Activated CD4-positive, CD25-positive, alpha-beta regulatory T cell (primary cell): ENCODE measurements around the gene THADA.
"Not testable (repeated sequence)": the region's sequence is repeated elsewhere in the genome, so short reads cannot be mapped to it uniquely, and the experiment has no call there.

Experiments
- DNase-seq, 4 experiments: peaks; one replicate each; lab custom pipeline; 2025; lab: John Stamatoyannopoulos, UW

THADA gene

DNA sequence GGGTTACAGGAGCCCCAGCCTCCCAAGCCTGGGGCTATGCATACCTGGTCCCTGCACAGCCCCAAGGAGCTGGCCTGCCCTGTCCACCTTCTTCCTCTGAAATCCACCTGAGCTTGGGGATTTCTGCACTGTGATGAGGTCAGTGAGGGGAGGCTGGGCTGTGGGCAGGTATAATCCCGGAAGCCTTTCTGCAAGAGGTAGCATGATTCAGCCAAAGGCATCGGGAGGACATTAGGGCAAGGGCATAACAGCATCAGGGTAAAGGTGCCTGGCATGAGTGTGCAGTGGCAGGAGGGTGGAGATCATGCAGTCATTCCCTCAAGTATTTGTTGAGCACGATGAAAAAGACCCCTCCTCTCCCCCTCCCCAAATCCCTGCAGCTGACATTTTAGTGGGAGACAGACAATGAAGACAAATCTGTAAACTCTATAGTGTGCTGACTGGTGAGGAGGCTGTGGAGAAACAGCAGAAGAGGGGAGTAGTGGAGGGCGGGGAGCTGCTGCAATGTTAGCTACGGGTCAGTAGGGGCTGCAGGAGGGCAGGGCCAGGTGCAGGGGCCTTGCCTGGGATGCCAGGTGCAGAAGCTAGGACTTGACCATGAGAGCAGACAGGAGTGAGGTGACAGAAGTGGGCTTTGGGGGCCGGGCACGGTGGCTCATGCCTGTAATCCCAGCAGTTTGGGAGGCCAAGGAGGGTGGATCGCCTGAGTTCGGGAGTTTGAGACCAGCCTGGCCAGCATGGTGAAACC, 388.1 kb downstream of the THADA start:
- no peak for DNase-seq

- DNase-seq: no peak
Observed at GRCh38 chr2:43206602-43207001, 389.2 kb downstream of the THADA start.

- no peak for DNase-seq
Observed at GRCh38 chr2:43203373-43203772, 392.5 kb downstream of the THADA start.

- no peak for DNase-seq
Observed at GRCh38 chr2:43202289-43202688, 393.5 kb downstream of the THADA start.

DNA sequence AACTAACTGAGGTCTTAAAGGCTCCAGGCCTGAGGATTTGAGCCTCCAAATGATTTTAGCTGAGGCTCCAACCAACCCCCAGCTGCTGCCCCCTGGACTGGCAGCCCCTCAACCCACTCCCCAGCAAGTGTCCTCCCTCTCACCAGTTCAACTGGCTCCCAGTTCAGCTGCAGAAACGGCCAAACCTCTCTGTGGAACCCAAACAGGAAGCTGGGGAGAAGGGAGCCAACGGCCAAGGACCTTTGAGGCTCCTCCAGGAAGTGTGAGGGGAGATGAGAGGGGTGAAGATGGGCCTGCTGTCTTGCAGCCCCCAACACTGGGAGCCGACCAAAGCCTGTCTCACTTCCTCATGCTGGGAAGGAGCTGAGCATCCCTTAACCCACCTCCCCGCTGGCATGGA, 394.3 kb downstream of the THADA start:
- no peak for DNase-seq

DNA sequence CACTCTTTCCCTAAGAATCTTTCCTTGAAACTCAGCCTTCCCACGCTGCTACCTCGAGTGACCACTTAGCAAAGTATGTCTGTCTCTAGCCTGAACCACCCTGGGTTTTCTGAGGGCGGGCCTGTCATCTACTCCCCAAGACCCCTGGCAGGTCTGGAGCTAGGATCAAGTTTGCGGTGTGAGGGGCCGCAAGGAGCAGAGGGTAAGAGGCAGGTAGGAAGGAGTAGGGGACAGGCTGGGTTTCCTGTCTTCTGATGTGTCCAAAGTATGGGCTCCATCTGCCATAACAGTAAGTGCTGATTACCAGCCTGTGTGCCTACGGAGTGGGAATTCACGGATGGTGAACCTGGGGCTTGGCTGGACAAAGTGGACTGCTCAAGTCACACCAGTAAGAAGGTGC, 394.8 kb downstream of the THADA start:
- no peak for DNase-seq

- no peak for DNase-seq
Observed at GRCh38 chr2:43199492-43200488, 396.0 kb downstream of the THADA start.

DNA sequence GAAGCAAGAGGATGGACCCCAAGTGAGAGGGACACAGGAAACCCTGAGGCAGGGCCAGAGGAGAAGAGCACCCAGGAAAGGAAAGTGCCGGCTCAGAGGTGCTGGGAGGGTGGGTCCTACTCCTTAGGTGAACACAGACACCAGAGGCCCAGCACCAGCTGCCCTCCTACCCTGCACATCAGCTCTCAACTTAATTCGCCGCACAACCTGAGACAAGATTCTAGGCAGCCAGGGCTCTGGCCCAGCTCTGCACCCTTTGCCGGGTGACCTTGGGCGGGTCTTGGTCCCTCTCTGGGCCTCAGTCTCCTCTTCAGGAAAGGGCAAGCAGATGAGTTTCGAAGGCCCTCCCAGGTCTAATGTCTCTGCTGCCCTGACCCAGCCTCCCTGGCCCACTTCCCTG, 397.6 kb downstream of the THADA start:
- DNase-seq: no peak

DNA sequence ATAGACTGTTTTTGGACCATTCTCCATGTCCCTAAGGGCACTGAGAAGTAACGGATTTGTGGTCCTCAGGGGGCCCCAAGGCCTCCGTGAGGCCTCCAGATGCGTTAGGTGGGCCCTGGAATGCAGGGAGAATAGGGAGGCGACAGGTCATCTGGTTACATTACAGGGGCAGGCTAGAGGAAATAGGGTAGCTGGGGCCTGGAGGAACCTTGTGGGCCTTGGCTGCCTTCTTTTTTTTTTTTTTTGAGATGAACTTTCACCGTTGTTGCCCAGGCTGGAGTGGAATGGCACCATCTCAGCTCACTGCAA, 398.3 kb downstream of the THADA start:
- DNase-seq: no peak

- DNase-seq: no peak
Observed at GRCh38 chr2:43196768-43197587, 398.9 kb downstream of the THADA start.

- no peak for DNase-seq
Observed at GRCh38 chr2:43194121-43194869, 401.5 kb downstream of the THADA start.

DNA sequence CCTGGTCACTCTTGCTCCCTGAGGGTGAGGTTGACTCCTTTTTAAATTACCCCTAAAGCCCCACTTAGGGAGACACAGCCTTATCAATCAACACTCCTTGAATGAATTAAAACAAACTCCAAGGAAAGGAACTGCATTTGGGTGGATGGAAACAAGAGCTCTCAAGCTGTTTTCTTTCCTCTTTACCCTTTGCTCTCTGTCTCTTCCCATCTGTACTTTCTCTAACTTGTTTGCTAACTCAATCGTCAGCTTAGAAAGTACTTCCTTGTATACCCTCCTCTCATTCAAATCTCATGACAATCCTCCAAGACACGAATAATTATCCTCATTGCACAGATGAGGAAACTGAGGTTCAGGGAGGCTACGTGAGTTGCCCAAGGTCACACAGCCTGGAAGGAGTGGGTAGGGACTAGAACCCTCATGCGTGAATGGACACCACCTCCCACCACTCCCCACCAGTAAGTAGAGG, 402.2 kb downstream of the THADA start:
- DNase-seq: no peak

GRCh38 chr2:43192744-43193651, 402.8 kb downstream of the THADA start:
- DNase-seq: no peak

- no peak for DNase-seq
Observed at GRCh38 chr2:43191947-43192516, 403.8 kb downstream of the THADA start.

GRCh38 chr2:43190311-43191052, 405.4 kb downstream of the THADA start:
- DNase-seq: no peak

- DNase-seq: not testable (repeated sequence)
Observed at GRCh38 chr2:43189861-43190260, 406.0 kb downstream of the THADA start.

DNA sequence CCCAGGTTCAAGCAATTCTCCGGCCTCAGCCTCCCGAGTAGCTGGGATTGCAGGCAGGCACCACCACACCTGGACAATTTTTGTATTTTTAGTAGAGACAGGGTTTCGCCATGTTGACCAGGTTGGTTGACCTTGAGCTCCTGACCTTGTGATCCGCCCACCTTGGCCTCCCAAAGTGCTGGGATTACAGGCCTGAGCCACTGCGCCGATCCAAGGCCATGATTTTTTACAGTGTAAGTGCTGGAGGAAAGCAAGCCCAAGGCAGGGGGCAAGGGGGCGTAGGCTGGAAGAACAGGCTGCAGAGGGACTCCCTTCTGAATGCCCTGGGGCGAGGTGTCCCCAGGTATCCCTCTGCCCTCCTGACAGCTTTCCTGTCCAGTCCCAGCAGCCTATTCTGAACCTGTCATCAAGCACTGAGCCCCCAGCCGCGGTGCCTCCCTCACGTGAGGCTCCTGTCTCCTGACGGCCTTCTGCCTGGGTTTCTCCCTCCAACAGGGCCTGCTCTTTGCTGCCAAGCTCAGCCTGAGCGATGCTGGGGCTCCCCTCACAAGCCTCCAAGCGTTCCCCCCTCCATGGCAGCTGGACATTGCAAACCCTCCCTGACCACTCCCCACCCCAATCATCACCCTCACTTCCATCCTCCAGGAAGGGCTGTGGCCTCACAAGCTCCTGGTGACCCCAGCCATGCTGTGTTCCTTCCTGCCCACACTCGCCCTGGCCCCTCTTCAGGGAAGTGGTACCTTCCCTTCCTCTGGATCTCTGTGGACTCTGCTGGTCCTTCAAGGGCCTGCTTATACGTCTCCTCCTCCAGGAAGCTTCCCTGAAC, 407.1 kb downstream of the THADA start:
- no peak for DNase-seq

DNA sequence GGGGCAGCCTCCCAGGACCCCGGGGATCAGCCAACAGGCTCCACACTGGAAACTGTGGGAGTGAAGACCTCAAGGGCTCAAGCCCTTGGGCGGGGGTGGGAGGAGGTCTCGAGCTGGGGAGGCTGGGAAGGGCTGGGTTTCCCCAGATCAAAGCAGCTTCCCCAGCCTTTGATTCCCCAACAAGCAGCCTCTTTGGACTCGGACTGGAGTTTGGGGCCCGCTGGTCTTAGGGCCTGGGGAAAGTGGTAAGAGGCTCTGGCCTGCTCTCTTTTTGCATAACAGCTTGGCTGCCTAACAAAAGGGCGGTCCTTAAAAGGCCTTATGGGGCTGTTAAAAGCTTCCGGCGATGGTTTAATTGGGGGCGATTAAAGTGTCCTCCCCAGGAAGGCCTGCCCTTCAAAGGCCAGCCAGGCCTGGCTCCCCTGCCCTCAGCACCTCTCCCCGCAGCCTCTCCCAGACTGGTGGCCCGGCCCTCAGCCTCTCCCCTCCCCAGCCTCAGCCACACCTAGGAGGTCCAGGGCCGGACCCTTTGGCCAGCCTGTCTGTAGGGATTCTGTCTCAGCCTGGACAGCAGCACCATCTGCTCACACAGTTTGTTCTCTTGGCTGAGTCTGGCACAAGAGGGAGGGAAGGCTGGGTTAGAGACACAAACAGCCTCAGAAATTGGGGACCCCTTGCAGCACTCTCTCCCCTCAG, 409.0 kb downstream of the THADA start:
- no peak for DNase-seq
